ENCODE measurements around the gene INTS15. TPM values are rescaled to one million over a fixed set of nuclear protein-coding genes. Genes with fewer than 3 reads are reported as not detected.

The INTS15 gene
- total and polyA plus RNA-seq, 10 of the 15 experiments (the other 5 are each of a cell fraction or from before 2014, with no cell fraction given), result 0.89 to 28.2 (median 16.8) TPM

- FAIRE-seq (no peak), ATAC-seq (no peak), DNase-seq (ENCODE audit: low read depth, low spot score) (no peak)
- in situ Hi-C loops (cut with MboI) (no loop called here), intact Hi-C loops (cut with micrococcal nuclease; ENCODE audit: unreplicated experiment) (no loop called here)
- no peaks in the 10 kb centered on the region for H3K79me2 ChIP-seq (ENCODE audit: control insufficient read depth, insufficient read depth, low read length)
- no peaks in the 10 kb centered on the region for H3K36me3 ChIP-seq (ENCODE audit: control insufficient read depth in 2 of 2, insufficient read depth in 2 of 2, low read length in 1 of 2)
- ChIA-PET POLR2A (no interaction called here), CTCF (interaction anchor here (0.6 to 1.0 kb wide), 3 partner anchors 10 to 1318 kb away, joined by 4 to 5 read pairs (median 4); no protein-coding TSS in a partner anchor), SMC1A (ENCODE audit: uncharacterized antibody, unreplicated experiment) (no interaction called here), RAD21 (ENCODE audit: unreplicated experiment) (no interaction called here)
- no peaks in the 10 kb centered on the region for H3K9me3 ChIP-seq (replicated peaks; ENCODE audit: control insufficient read depth, insufficient read depth, low read length)
- BruUV-seq (replicated peaks), result no TSS peak
- H3K4me3 ChIP-seq, result no peak overlapping the region
- no peak overlapping the region for H3K27ac ChIP-seq (ENCODE audit: control insufficient read depth, insufficient read depth)
- H3K4me2 ChIP-seq (ENCODE audit: control insufficient read depth, insufficient read depth), result no peak overlapping the region
- no peak overlapping the region for H3K9ac ChIP-seq (ENCODE audit: control insufficient read depth, insufficient read depth, low read length)
- 92% methylated on average over 1 of the region's 1 CpG for WGBS (ENCODE audit: insufficient coverage, insufficient replicate concordance, low lambda C conversion rate, missing lambda C conversion rate)
- no peak overlapping the region for H2AFZ ChIP-seq (ENCODE audit: control insufficient read depth, low read depth, low read length)
- no peak for TF ChIP-seq ZBED1 (IDR thresholded peaks at IDR 0.05; ENCODE audit: borderline replicate concordance)
- H4K20me1 ChIP-seq (ENCODE audit: control insufficient read depth, insufficient read depth), result no peaks in the 10 kb centered on the region
- no peaks in the 10 kb centered on the region for H3K27me3 ChIP-seq (replicated peaks in 1 of 2; ENCODE audit: control insufficient read depth in 2 of 2, insufficient read depth in 2 of 2, low read length in 1 of 2)
- no peaks in the 10 kb centered on the region for H3K4me1 ChIP-seq (ENCODE audit: control insufficient read depth, insufficient read depth, low read length)
These were observed 27.7 kb upstream of the INTS15 start for GRCh38 chr7:6562106-6562505.

DNA sequence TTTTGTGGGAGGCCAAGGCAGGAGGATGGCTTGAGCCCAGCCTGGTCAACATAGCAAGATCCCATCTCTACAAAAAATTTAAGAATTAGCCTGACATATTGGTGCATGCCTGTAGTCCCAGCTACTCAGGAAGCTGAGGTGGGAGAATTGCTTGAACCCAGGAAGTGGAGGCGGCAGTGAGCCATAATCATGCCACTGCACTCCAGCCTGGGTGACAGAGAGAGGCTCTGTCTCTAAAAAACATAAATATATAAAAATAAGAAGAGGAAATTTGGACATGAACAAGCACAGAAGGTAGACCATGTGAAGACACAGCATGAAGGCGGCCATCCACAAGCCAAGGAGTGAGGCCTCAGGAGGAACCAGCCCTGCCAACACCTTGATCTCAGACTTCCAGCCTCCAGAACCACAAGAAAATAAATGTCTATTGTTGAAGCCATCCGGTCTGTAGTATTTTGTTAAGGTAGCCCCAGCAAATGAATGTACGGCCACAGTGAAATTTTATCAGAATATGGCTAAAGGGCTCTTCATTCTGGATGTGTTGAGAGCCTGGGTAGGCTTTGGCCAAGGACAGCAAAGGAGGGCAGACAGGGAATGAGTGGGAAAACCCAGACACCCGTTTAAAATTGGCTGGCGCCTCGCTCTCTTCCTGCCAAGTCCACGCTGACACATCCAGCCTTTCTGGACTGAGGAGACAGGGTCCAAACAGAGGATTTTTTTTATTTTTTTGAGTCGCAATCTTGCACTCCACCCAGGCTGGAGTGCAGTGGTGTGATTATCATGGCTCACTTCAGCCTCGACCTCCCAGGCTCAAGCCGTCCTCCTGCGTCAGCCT, 25.7 kb upstream of the INTS15 start:
- Histone ChIP-seq H3K9me3 (replicated peaks; ENCODE audit: control insufficient read depth, insufficient read depth, low read length) (no peaks in the 10 kb centered on the region), H3K4me2 (ENCODE audit: control insufficient read depth, insufficient read depth) (no peak overlapping the region), H3K36me3 (ENCODE audit: control insufficient read depth in 2 of 2, insufficient read depth in 2 of 2, low read length in 1 of 2) (no peaks in the 10 kb centered on the region), H3K27me3 (replicated peaks in 1 of 2; ENCODE audit: control insufficient read depth in 2 of 2, insufficient read depth in 2 of 2, low read length in 1 of 2) (no peaks in the 10 kb centered on the region), H3K79me2 (ENCODE audit: control insufficient read depth, insufficient read depth, low read length) (no peaks in the 10 kb centered on the region), H3K9ac (ENCODE audit: control insufficient read depth, insufficient read depth, low read length) (no peak overlapping the region), H3K4me1 (ENCODE audit: control insufficient read depth, insufficient read depth, low read length) (no peaks in the 10 kb centered on the region), H3K27ac (ENCODE audit: control insufficient read depth, insufficient read depth) (no peak overlapping the region), H2AFZ (ENCODE audit: control insufficient read depth, low read depth, low read length) (no peak overlapping the region), H4K20me1 (ENCODE audit: control insufficient read depth, insufficient read depth) (no peaks in the 10 kb centered on the region), H3K4me3 (no peak overlapping the region)
- ChIA-PET RAD21 (ENCODE audit: unreplicated experiment) (no interaction called here), SMC1A (ENCODE audit: uncharacterized antibody, unreplicated experiment) (no interaction called here), CTCF (no interaction called here), POLR2A (no interaction called here)
- intact Hi-C loops (cut with micrococcal nuclease; ENCODE audit: unreplicated experiment) (no loop called here), in situ Hi-C loops (cut with MboI) (no loop called here)
- BruUV-seq (replicated peaks), result no TSS peak
- no peak for ATAC-seq
- DNase-seq (ENCODE audit: low read depth, low spot score), result no peak
- no peak for FAIRE-seq
- 53% methylated on average over 12 of the region's 12 CpGs for WGBS (ENCODE audit: insufficient coverage, insufficient replicate concordance, low lambda C conversion rate, missing lambda C conversion rate)
- TF ChIP-seq ESRRA (IDR thresholded peaks at IDR 0.05; ENCODE audit: low read length), result no peak
- TF ChIP-seq IKZF2 (IDR thresholded peaks at IDR 0.05), result no peak
- TF ChIP-seq MYC (IDR thresholded peaks at IDR 0.05; ENCODE audit: insufficient read depth, insufficient read length, insufficient replicate concordance, low read length, severe bottlenecking), result no peak
